Measurements from ENCODE around the gene RAB31.

DNA sequence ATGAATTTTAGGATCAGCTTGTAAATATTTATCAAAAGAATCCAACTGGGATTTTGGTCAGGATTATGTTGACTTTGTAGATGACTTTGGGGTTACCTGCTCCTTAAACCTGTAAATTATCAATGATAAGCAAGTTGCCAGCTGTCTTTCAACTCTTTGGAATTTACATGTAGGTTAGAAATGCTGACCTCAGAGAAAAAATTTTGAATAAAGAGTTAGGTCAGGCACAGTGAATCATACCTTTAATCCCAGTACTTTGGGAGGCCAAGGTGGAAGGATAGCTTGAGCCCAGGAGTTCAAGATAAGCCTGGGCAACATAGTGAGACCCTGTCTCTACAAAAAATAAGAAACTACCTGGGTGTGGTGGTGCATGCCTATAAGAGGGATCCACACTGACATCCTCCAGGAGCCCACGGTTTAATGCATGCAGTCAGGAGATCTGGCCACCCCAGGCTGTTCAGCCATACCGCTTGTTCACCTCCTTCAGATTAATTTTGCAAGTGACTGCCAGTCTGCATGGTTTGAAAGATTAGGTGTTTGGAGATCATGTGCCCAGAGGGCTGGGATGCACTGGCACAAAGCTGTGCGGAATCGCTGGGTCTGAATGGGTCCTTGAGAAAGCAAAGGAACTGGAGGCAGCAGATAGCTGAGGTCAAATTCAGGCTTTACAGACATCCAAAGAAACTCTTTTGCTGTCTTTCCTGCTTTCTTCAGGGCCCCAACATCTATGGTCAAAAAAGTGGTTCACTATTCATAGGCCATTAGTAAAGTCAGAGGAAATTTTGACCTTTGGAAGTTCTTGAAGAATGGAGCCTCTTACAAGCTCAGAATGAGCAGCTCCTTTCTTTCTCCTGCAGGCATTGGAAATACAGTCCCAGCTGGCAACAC, 94.3 kb downstream of the RAB31 start:
- TF ChIP-seq, protein P1, sequence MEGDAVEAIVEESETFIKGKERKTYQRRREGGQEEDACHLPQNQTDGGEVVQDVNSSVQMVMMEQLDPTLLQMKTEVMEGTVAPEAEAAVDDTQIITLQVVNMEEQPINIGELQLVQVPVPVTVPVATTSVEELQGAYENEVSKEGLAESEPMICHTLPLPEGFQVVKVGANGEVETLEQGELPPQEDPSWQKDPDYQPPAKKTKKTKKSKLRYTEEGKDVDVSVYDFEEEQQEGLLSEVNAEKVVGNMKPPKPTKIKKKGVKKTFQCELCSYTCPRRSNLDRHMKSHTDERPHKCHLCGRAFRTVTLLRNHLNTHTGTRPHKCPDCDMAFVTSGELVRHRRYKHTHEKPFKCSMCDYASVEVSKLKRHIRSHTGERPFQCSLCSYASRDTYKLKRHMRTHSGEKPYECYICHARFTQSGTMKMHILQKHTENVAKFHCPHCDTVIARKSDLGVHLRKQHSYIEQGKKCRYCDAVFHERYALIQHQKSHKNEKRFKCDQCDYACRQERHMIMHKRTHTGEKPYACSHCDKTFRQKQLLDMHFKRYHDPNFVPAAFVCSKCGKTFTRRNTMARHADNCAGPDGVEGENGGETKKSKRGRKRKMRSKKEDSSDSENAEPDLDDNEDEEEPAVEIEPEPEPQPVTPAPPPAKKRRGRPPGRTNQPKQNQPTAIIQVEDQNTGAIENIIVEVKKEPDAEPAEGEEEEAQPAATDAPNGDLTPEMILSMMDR (IDR thresholded peaks at IDR 0.05) = no peak
- no peak for TF ChIP-seq POLR2A (IDR thresholded peaks at IDR 0.05)
